H1 (cell line): Measurements from ENCODE around the gene CACNG5. TPM values are rescaled to one million over a fixed set of nuclear protein-coding genes. Genes with fewer than 3 reads are reported as not detected.

Experiments
- CTCF ChIA-PET: fragments of 300-600 bp; sonication (Branson Sonifier 250); formaldehyde crosslinking; loops from one replicate; lab custom pipeline; 2021; ENCODE audit not compliant: partially characterized antibody; lab: Charles Lee
- POLR2A ChIA-PET: fragments of 300-600 bp; sonication (Branson Sonifier 250); formaldehyde crosslinking; loops from one replicate; lab custom pipeline; 2021; ENCODE audit warnings: inconsistent platforms; ENCODE audit not compliant: partially characterized antibody; lab: Charles Lee
- DNase-seq, 2 experiments: peaks; one replicate each; pipeline versions ENCODE4 v3.0.0 to v3.0.0-alpha.2; 2010 to 2022; ENCODE audit warnings: low spot score in 2 of 2, low read depth in 1 of 2, mixed read lengths in 1 of 2
- FAIRE-seq: peaks from 2 replicates; lab custom pipeline; 2011; peaks lifted over from hg19 to GRCh38; lab: Jason Lieb, UNC
- H2AFZ ChIP-seq: 2 replicates; pipeline ENCODE4 v1.8.1; 2012; ENCODE audit warnings: low read length, inconsistent platforms
- H2AK5ac ChIP-seq: 2 replicates; pipeline ENCODE4 v1.6.1; 2013; ENCODE audit warnings: low read depth, low read length
- H2BK120ac ChIP-seq: replicated peaks from 2 replicates; pipeline ENCODE3; 2013; ENCODE audit warnings: low read depth, low read length, inconsistent platforms
- H2BK12ac ChIP-seq: 2 replicates; pipeline ENCODE4 v1.6.1; 2013; ENCODE audit warnings: low read depth, low read length
- H2BK15ac ChIP-seq: 2 replicates; pipeline ENCODE4 v1.6.1; 2013; ENCODE audit warnings: low read length
- H2BK20ac ChIP-seq: 2 replicates; pipeline ENCODE4 v1.6.1; 2013; ENCODE audit warnings: low read length
- H2BK5ac ChIP-seq: 2 replicates; pipeline ENCODE4 v1.6.1; 2013; ENCODE audit warnings: low read depth, low read length
- H3K14ac ChIP-seq: 2 replicates; pipeline ENCODE4 v1.6.1; 2013; ENCODE audit warnings: inconsistent platforms; ENCODE audit not compliant: insufficient read length
- H3K18ac ChIP-seq: 2 replicates; pipeline ENCODE4 v1.6.1; 2013; ENCODE audit warnings: low read length; ENCODE audit errors: extremely low read depth
- H3K23ac ChIP-seq: 2 replicates; pipeline ENCODE4 v1.6.1; 2013; ENCODE audit warnings: inconsistent platforms; ENCODE audit not compliant: insufficient read length
- H3K23me2 ChIP-seq: 2 replicates; pipeline ENCODE4 v1.6.1; 2013; ENCODE audit warnings: low read depth, low read length
- H3K27ac ChIP-seq: 2 replicates; pipeline ENCODE4 v1.6.1; 2011; ENCODE audit warnings: low read depth, low read length, inconsistent platforms
- H3K27me3 ChIP-seq, 4 experiments: replicated peaks in 1 of 4; 1 replicate in 1 of 4; 2 replicates in 3 of 4; pipeline versions ENCODE4 v1.6.1 to v1.8.1; 2011 to 2013; ENCODE audit warnings: low read length in 3 of 4, mild to moderate bottlenecking in 3 of 4, inconsistent platforms in 2 of 4, mixed read lengths in 2 of 4, moderate library complexity in 1 of 4; ENCODE audit not compliant: control insufficient read depth in 3 of 4, insufficient read depth in 3 of 4; ENCODE audit errors: extremely low read depth in 1 of 4
- H3K36me3 ChIP-seq, 4 experiments: 2 replicates each; pipeline versions ENCODE4 v1.6.1 to v1.8.1; 2011 to 2013; ENCODE audit warnings: mild to moderate bottlenecking in 4 of 4, low read length in 3 of 4, moderate library complexity in 2 of 4, control low read depth in 1 of 4, inconsistent platforms in 1 of 4; ENCODE audit not compliant: insufficient read depth in 4 of 4, control insufficient read depth in 2 of 4
- H3K4ac ChIP-seq: replicated peaks from 2 replicates; pipeline ENCODE3; 2013; ENCODE audit warnings: low read length, low read depth, mixed read lengths, inconsistent platforms; ENCODE audit not compliant: insufficient read length
- H3K4me1 ChIP-seq, 4 experiments: replicated peaks in 1 of 4; 1 replicate in 1 of 4; 2 replicates in 3 of 4; pipeline versions ENCODE4 v1.6.1 to v1.8.1; 2011 to 2013; ENCODE audit warnings: low read length in 3 of 4, inconsistent platforms in 2 of 4, mixed read lengths in 1 of 4; ENCODE audit not compliant: insufficient read depth in 4 of 4, control insufficient read depth in 3 of 4
- H3K4me2 ChIP-seq, 2 experiments: 2 replicates each; pipeline versions ENCODE4 v1.6.1 to v1.8.1; 2011 to 2013; ENCODE audit warnings: low read depth in 2 of 2, low read length in 2 of 2, control low read depth in 1 of 2, inconsistent platforms in 1 of 2, mild to moderate bottlenecking in 1 of 2; ENCODE audit not compliant: insufficient read depth in 1 of 2
- H3K4me3 ChIP-seq, 4 experiments: fragments of 200-600, 300-600 bp in 1 of 4; sonication (generic), shearing (Covaris generic), sonication (Bioruptor Twin) in 1 of 4; 2 replicates each; pipeline versions ENCODE4 v1.5.1 to v1.8.1; 2011 to 2016; ENCODE audit warnings: low read length in 4 of 4, low read depth in 3 of 4, control low read depth in 2 of 4, inconsistent platforms in 2 of 4, mild to moderate bottlenecking in 2 of 4, mixed read lengths in 1 of 4, moderate library complexity in 1 of 4; ENCODE audit not compliant: insufficient read depth in 2 of 4; ENCODE audit errors: extremely low read depth in 1 of 4
- H3K56ac ChIP-seq: replicated peaks from 2 replicates; pipeline ENCODE3; 2013; ENCODE audit warnings: low read depth, mild to moderate bottlenecking, mixed read lengths, low read length, inconsistent platforms; ENCODE audit not compliant: insufficient read length
- H3K79me1 ChIP-seq: 2 replicates; pipeline ENCODE4 v1.6.1; 2013; ENCODE audit warnings: low read depth, low read length, control low read depth
- H3K79me2 ChIP-seq, 2 experiments: 2 replicates each; pipeline versions ENCODE4 v1.6.1 to v1.8.1; 2012 to 2013; ENCODE audit warnings: low read length in 2 of 2, mild to moderate bottlenecking in 2 of 2, inconsistent platforms in 1 of 2; ENCODE audit not compliant: insufficient read depth in 2 of 2, control insufficient read depth in 1 of 2
- H3K9ac ChIP-seq, 4 experiments: replicated peaks in 1 of 4; 1 replicate in 1 of 4; 2 replicates in 3 of 4; pipeline versions ENCODE4 v1.6.1 to v1.8.1; 2011 to 2013; ENCODE audit warnings: low read depth in 3 of 4, low read length in 3 of 4, control low read depth in 2 of 4, mild to moderate bottlenecking in 2 of 4, moderate library complexity in 2 of 4, inconsistent platforms in 1 of 4; ENCODE audit errors: extremely low read depth in 1 of 4
- H3K9me3 ChIP-seq, 2 experiments: 2 replicates each; pipeline versions ENCODE4 v1.6.1 to v1.8.1; 2012 to 2013; ENCODE audit warnings: mild to moderate bottlenecking in 2 of 2, moderate library complexity in 2 of 2, control low read depth in 1 of 2, inconsistent platforms in 1 of 2, low read depth in 1 of 2, low read length in 1 of 2, mixed read lengths in 1 of 2; ENCODE audit not compliant: insufficient read depth in 2 of 2
- H4K20me1 ChIP-seq, 2 experiments: replicated peaks in 1 of 2; 2 replicates each; pipeline versions ENCODE3 to v1.8.1; 2011 to 2013; ENCODE audit warnings: inconsistent platforms in 2 of 2, low read length in 2 of 2, mild to moderate bottlenecking in 1 of 2; ENCODE audit not compliant: insufficient read depth in 2 of 2, control insufficient read depth in 1 of 2
- H4K5ac ChIP-seq: 2 replicates; pipeline ENCODE4 v1.6.1; 2013; ENCODE audit warnings: low read length, low read depth, mixed read lengths, inconsistent platforms; ENCODE audit not compliant: insufficient read length
- H4K8ac ChIP-seq: 2 replicates; pipeline ENCODE4 v1.8.0; 2013; ENCODE audit warnings: mild to moderate bottlenecking, moderate library complexity, low read length, inconsistent platforms; ENCODE audit not compliant: insufficient read depth; ENCODE audit errors: extremely low read depth
- H4K91ac ChIP-seq: replicated peaks from 2 replicates; pipeline ENCODE3; 2013; ENCODE audit warnings: low read length, mixed read lengths, inconsistent platforms; ENCODE audit not compliant: insufficient read length
- BCL11A ChIP-seq, 2 experiments: IDR thresholded peaks; one replicate each; pipeline ENCODE4 v1.6.1; 2011; ENCODE audit warnings: low read depth in 2 of 2, low read length in 2 of 2, mild to moderate bottlenecking in 2 of 2
- CBX5 ChIP-seq: fragments of 300-800, 300-1000 bp; sonication (generic); IDR thresholded peaks from 2 replicates; pipeline ENCODE4 v1.7.1; 2016; ENCODE audit warnings: antibody characterized with exemption, low read length, low read depth
- CHD2 ChIP-seq: IDR thresholded peaks from 2 replicates; pipeline ENCODE4 v1.6.1; 2012; ENCODE audit warnings: low read length, improper control_type of control experiment
- CREB1 ChIP-seq: IDR thresholded peaks from 2 replicates; pipeline ENCODE4 v1.6.1; 2012; ENCODE audit warnings: inconsistent platforms
- E2F6 ChIP-seq: IDR thresholded peaks from 2 replicates; pipeline ENCODE4 v1.6.1; 2012; ENCODE audit warnings: inconsistent platforms
- FOSL1 ChIP-seq: IDR thresholded peaks from 2 replicates; pipeline ENCODE4 v1.6.1; 2011; ENCODE audit warnings: mild to moderate bottlenecking, low read depth, low read length, moderate library complexity; ENCODE audit not compliant: insufficient read depth
- MAFK ChIP-seq: IDR thresholded peaks from 2 replicates; pipeline ENCODE4 v1.6.1; 2012; ENCODE audit warnings: low read depth, mild to moderate bottlenecking, improper control_type of control experiment, low read length
- NANOG ChIP-seq: IDR thresholded peaks from 2 replicates; pipeline ENCODE4 v1.6.1; 2011; ENCODE audit warnings: low read length, low read depth, mild to moderate bottlenecking, inconsistent platforms; ENCODE audit not compliant: insufficient read depth, poor library complexity, severe bottlenecking
- PHF8 ChIP-seq: fragments of 200-600 bp; sonication (generic); conservative IDR thresholded peaks from 2 replicates; pipeline ENCODE4 v1.7.1; 2012; ENCODE audit warnings: low read depth, mild to moderate bottlenecking, inconsistent platforms, low read length, moderate library complexity
- SP4 ChIP-seq: IDR thresholded peaks from 2 replicates; pipeline ENCODE4 v1.6.1; 2012; ENCODE audit warnings: low read length, inconsistent platforms
- TAF7 ChIP-seq: optimal IDR thresholded peaks from 2 replicates; pipeline ENCODE3; 2011; ENCODE audit warnings: low read depth, mild to moderate bottlenecking, inconsistent platforms, low read length, moderate library complexity, borderline replicate concordance
- WGBS, 2 experiments: shearing (Covaris generic) in 1 of 2; methylation state at CpG; one replicate each; pipeline versions ENCODE4 v1.1.6 to v1.1.7; 2013 to 2015; ENCODE audit warnings: low lambda C conversion rate in 2 of 2, mixed read lengths in 2 of 2, inconsistent platforms in 1 of 2, low coverage in 1 of 2, missing lambda C conversion rate in 1 of 2; ENCODE audit not compliant: insufficient replicate concordance in 2 of 2, insufficient coverage in 1 of 2, insufficient read length in 1 of 2; ENCODE audit errors: extremely low coverage in 1 of 2, missing lambda C conversion rate in 1 of 2; 5-methylcytosine and 5-hydroxymethylcytosine counted together
- polyA plus RNA-seq, 7 experiments: library from polyadenylated mRNA; depleted of rRNA in 3 of 7; stranded (reverse) in 5 of 7; unstranded in 2 of 7; fragments of >200 nt in 5 of 7; fragments of 200-250 nt in 2 of 7; gene quantifications; 1 replicate in 5 of 7; 2 replicates in 1 of 7; 4 replicates in 1 of 7; pipeline versions ENCODE4 v1.2.1 to v1.2.3, GENCODE V29; 2011 to 2013; ENCODE audit warnings: missing spikeins in 2 of 7, mixed read lengths in 2 of 7
- total RNA-seq: library from RNA; stranded (reverse); fragmentation: NEBNext Ultra II Directional; extraction: Animal tissue kit (Norgen Biotek cat#: 25700); gene quantifications from 2 replicates; pipeline ENCODE4 v1.2.1, GENCODE V29; 2021

Gene CACNG5
- total and polyA plus RNA-seq, 2 of the 8 experiments (the other 6 are each of a cell fraction or from before 2014, with no cell fraction given) = 2.2 to 3.1 TPM

GRCh38 chr17:66897141-66897540 lies 62.2 kb downstream of the CACNG5 start:
- Histone ChIP-seq H3K79me1 (no peaks in the 10 kb centered on the region), H2BK15ac (no peak overlapping the region), H4K91ac (no peak overlapping the region), H3K18ac (no peak overlapping the region), H4K20me1 (no peaks in the 10 kb centered on the region), H2AK5ac (no peak overlapping the region), H3K79me2 (no peaks in the 10 kb centered on the region), H3K9me3 (no peaks in the 10 kb centered on the region), H3K36me3 (no peaks in the 10 kb centered on the region), H3K14ac (no peak overlapping the region), H3K27ac (no peak overlapping the region), H3K23ac (no peak overlapping the region), H2AFZ (0 out of 2 replicates have a peak overlapping the region, but pooled peaks have one; percentile 19), H3K56ac (no peak overlapping the region), H4K8ac (no peak overlapping the region), H4K5ac (no peak overlapping the region), H3K4me1 (no peaks in the 10 kb centered on the region), H3K4me3 (no peak overlapping the region), H3K4me2 (no peak overlapping the region), H2BK20ac (no peak overlapping the region), H2BK12ac (no peak overlapping the region), H3K27me3 (no peaks in the 10 kb centered on the region), H2BK120ac (no peak overlapping the region), H3K4ac (no peak overlapping the region), H3K23me2 (no peaks in the 10 kb centered on the region), H2BK5ac (no peak overlapping the region), H3K9ac (no peak overlapping the region)
- ChIA-PET CTCF (interaction anchor here (0.7 to 5.0 kb wide), 8 partner anchors 42 to 174 kb away, joined by 3 to 29 read pairs (median 4); no protein-coding TSS in a partner anchor), POLR2A (no interaction called here)
- WGBS, 2 experiments = 73% methylated on average over 9 of the region's 9 CpGs; no CpG with 5 or more reads in 1 of the 2 experiments
- DNase-seq (no peak), FAIRE-seq (no peak)
- TF ChIP-seq CREB1 (no peak), BCL11A (IDR thresholded peaks at IDR 0.05; ENCODE audit: low read depth in 2 of 2, low read length in 2 of 2) (no peak), CHD2 (no peak), SP4 (no peak), PHF8 (no peak), E2F6 (no peak), FOSL1 (no peak), CBX5 (no peak), NANOG (no peak), MAFK (no peak), TAF7 (no peak)
